GM19035 (cell line): Measurements from ENCODE around the gene SLC66A2.

Source experiments
- ATAC-seq: cut with Tn5 transposase; IDR thresholded peaks from one replicate; pipeline ENCODE4 v1.9.1; 2021; ENCODE audit not compliant: unreplicated experiment

SLC66A2 gene

DNA sequence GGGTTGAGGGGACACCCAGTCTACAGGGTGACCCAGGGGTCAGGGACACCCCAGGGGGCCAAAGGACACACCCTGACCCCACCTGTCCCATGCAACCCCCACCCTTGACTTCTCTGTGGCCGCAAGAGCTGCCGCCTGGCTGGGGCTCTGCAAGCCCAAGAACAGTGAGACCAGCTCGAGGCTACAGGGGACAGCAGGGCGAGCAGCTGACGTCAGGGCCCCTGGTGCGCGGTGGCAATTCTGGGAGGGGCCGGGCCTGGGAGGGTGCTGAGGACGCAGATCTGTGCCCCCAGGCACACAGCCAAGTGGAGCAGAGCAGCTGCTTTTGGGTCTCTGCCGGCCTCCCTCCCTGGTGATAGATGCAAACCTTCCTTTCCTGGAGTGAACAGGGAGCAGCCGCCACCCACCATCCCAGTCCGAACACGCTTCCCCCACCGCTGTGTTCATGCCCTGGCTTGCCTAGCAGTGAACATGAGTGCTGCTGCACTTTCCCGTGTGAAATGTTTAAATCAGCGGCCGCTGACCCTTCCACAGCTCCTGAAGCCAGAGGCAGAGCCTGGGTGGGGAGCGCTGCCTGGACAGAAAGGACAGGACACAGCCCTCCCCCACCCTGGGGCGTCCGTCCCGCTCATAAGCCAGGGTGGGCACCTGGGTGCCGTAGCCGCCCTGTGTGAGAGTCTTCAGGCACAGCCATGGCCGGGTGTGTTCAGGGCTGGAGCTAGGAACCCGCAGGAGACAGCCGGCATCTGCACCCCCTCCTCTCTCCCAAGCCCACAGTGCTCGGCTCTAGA is 46.9 kb downstream of the SLC66A2 start:
- no peak for ATAC-seq

DNA sequence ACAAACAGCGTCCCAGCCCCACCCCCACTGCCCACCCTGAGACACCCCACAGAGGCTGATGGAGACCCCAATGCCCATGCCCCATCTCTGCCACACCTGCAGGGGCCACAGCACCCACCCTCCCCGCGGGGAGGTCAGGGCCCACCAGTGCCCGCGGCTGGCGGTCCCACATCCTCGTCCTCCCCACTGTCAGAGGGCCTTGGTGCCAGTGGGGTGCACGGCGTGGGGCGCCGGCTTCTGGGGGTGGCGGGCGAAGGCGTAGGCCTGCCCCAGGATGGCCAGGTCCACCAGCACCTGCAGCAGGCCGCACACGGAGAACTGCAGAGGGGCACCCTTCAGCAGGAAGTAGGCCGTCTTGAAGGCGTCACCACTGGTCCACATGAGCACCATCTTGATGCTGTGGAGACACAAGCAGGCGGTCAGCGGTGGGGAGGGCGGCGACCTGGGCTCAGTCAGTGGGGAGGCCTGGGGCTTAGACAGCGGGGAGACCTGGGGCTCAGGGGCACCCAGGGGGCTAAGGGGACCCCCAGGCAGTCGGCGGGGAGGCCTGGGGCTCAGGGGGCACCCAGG is 47.6 kb downstream of the SLC66A2 start:
- no peak for ATAC-seq

DNA sequence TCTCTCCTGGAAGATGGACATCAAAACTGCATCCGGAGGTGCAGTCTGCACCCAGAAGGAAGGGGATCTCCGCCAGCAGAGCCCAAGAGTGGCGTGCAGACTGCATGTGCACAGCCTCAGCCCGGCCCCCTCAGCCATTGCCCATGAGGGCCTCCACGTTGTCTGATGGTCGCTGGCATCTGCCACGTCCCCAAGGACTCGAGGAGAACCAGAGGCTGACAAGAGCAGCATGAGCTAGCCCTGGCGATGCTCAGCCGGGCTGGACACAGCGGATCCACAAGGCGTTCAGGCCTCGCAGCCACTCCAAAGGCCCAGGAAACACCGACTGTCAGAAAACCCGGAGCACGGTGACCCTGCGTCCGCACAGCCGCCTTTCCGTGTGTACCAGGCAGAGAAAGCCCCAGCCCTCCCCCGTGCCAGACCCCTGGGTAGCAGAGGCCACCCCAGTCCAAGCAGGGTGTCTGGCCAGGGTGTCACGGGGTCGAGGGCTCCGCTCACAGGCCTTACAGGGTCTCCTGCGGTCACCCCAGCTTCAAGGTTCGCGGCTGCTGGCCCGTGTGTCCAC is 48.3 kb downstream of the SLC66A2 start:
- ATAC-seq: no peak

DNA sequence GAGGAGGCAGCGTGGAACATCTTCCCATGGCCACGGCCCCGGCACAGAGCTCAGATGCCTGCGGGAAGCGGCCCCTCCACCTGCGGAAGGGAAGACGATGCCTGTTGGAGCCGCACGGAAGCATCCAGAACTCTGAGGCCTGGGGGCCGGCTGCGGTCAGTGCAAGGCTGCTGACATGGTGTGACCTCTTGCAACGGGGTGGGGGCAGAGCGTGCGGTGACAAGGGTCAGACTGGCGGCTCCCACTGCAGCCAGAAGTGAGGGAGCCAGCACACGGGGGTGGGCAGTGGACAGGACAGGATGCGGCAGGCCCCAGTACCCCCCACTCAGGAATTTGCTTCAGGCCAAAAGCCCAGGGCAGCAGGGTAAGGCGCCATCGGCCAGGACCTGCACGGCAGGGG is 48.8 kb downstream of the SLC66A2 start:
- no peak for ATAC-seq

DNA sequence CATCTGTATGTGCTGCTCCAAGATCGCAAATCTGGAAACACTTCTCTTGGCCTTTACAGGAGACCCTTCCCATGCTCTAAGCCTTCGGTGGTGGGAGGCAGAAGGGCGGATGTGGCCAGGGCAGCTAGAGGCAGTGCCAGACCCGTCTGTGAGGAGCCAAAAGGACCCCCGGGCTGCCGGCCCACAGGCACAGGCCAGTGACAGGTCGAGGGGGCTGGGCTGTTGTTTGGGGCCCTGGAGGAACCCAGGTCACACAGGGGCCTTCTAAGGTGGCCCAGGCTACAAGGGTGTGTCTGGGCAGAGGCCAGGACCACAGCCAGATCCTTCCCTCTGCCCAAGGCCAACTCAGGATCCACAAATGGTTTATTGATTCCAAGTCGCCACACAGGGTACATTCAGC is 49.4 kb downstream of the SLC66A2 start:
- ATAC-seq: no peak

DNA sequence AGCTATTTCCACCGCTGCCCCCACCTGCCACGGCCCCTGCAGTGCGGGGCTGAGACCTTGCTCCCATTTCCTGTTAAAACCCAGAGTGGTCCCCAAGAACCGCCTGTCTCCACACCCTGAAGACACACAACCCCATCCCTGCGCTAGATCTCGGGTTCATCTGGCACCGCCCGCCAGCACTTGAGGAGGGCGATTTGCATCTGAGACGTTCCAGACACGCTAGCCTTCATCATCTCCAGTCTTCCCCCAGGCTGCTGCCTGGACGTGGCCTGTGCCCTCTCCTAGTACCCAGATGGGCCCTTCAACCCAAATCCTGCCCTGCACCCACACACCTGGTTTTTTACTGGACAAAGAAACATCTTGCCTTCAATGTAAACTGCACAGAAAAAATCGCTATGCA is 49.8 kb downstream of the SLC66A2 start:
- ATAC-seq: no peak

DNA sequence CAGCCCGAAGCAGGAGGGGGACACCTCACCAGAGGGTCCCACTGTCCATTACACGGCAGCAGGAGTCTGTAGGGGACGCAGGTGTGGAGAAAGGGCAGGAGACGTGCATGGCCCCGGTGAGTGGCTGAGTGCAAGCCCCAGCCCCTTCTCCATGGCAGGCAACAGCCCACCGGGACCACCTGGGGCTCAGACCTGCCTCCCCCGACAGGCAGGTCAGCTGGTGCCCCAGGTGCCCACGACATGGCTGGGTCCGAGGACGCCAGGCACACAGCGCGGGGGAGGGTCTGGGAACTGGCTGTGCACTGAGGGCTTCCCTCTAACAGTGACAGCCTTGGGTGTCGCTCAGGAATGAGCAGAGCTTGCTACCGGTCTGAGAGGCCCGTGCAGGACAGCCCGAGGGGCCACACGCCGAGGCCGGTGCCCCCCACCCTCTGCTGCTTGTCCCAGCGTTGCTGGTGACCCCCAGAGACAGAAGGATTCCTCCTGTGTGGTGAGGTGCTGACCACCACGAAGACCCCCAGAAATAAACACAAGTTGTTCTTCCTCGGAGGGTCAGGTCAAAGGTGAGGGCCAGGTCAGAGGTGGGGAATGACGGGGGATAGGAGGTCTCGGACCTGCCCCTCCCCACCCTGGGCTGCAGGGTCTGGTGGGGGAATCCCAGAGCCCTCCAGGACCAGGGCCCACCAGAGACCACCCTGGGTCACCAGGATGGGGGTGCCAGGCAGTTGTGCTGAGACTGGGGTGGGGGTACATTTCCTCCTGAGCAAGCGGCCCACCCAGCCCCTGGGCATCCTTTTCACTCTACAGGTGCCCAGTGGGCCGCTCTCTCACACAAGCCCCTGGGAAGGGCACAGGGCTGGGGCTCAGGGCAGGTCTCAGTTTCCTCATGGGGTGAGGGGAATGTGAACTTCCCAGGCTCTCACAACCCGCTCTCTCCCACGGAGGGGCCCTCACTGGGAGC is 50.6 kb downstream of the SLC66A2 start:
- ATAC-seq: no peak

DNA sequence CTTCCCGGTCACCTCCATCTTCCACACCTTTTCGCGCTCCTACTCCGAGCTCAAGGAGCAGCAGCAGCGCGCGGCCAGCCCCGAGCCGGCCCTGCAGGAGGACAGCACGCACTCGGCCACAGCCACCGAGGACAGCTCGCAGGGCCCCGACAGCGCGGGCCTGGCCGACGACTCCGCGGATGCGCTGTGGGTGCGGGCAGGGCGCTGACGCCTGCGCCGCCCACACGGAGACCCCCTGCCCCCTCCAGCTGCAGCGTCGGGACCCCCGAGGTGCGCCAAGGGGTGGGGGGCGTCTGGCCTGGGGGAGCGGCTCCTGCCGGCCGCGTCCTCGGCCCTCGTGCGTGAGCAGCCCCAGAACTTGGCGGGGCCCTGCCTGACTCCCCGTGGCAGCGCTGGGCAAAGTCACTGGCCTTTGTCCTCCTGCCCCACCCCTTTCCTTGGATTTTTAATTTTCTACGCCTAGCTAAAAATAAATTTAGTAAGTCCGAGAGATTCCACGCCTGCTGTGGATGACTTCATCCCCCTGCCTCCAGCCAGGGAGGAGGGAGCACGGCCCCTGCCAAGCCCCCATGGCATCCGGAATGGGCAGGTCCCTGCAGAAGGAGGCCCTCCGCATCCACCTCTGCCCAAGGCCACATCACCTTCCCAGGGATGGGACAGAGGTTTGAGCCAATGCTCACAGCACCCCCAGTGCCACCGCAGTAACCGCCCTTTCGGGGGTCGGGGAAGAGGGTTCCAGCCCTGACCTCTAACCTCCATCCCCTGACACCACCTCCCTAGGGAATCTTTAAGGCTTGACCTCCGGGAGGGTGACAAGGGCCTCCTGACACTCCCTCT is 51.6 kb downstream of the SLC66A2 start:
- no peak for ATAC-seq

DNA sequence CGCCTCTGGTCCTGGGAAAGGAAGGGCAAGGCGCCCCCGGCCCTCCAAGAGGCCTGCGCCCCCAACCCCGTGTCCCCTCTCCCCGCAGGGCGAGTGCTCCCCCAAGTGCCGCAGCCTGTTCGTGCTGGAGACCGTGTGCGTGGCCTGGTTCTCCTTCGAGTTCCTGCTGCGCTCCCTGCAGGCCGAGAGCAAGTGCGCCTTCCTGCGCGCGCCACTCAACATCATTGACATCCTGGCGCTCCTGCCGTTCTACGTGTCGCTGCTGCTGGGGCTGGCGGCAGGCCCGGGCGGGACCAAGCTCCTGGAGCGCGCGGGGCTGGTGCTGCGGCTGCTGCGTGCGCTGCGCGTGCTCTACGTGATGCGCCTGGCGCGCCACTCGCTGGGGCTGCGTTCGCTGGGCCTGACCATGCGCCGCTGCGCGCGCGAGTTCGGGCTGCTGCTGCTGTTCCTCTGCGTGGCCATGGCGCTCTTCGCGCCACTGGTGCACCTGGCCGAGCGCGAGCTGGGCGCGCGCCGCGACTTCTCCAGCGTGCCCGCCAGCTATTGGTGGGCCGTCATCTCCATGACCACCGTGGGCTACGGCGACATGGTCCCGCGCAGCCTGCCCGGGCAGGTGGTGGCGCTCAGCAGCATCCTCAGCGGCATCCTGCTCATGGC is 52.4 kb downstream of the SLC66A2 start:
- ATAC-seq: no peak

DNA sequence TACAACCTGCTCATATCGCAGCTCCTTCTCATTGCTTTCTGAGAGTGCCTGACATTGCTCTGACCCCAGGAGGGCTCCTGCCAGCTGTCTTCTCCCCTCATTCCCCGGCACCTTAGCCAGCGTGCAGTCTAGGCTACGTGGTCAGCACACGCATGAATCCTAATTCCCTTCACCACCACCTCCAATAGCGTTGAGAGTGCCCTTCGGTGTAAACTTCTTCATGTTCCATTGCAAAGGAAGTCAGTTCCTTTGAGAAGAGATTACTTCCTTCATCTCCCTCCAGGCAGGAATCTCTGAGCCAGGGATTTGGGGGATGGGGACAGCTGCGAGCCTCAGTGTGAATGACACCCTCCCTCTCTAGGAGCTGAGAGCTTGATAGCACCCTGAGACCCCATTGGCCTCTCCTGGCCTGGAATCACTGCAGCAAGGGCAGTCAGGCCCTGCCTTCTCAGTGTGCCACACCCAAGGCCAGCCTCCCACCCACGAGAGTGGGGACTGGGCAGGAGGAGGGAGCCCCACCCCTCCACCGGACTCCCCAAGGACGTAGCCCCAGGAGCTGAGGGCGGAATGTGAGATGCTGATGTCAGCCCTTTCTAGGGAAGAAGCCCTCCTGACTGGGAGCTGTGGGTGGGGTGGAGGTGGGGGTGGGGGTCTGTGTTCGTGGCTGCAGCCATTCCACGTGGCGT is 53.4 kb downstream of the SLC66A2 start:
- no peak for ATAC-seq

DNA sequence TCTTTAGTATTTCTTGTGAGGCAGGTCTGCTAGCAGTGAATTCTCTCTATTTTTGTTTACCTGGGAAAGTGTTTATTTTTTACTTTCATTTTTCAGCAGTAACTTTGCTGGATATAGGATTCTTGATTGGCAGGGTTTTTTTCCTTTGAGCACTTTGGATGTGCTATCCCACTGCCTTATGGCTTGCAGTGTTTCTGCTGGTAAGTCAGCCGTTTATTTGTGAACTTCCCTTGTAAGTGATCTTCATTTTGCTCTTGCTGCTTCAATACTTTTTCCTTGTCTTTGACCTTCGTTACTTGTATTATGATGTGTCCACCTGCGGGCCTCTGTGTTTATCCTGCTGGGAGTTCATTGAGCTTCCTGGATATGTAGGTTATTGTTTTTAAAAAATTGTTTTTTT is 54.7 kb downstream of the SLC66A2 start:
- no peak for ATAC-seq

DNA sequence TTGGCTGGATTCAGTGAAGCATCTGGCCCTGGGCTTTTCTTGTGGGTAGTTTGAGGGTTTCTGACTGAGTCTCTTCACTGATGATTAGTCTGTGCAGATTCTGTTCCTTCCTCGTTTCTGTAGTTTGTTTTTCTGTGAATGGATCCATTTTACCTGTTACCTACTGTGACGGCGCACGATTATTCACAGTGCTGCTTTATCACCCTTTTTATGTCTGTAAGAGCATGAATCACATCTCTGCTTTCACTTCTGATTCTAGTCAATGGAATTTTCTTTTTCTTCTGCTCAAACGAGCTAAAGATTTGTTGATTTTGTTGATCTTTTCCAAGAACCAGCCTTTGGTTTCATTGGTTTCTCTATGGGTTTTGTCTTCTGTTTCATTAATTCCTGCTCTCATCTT is 60.8 kb downstream of the SLC66A2 start:
- no peak for ATAC-seq

DNA sequence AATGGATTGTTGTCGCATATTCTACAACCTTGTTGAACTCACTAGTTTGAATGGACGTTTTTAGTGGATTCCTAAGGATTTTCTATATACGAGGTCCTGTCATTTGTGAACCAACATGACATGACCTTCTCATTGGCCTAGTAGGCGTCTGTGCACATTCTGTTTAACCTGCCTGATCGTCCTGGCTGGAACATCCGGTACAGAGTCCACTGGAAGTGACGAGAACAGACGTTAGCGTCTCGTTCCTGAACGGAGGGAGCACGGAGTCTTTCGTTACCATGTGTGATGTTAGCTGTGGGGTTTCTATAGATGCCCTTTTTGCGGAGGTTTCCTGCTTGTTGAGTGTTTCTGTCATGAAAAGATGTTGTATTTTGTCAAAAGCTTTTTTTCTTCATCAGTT is 61.9 kb downstream of the SLC66A2 start:
- no peak for ATAC-seq

DNA sequence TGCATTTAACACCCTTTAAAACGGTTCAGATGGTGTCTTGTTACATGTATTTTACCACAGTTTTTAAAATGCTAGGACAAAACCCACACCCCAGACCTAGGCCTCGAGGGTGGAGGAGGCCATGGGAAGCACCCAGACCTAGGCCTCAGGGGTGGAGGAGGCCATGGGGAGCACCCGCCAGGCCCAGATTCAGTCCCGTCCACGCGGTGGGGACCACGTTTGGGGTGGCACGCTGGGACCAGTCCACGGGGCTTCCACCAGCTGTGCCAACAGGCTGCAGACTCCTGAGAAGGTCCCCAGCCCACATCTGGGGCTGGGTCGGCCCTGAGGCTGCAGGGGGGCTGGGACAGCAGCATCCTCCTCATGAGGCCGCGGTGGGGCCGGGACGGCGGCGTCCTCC is 63.4 kb downstream of the SLC66A2 start:
- ATAC-seq: no peak

DNA sequence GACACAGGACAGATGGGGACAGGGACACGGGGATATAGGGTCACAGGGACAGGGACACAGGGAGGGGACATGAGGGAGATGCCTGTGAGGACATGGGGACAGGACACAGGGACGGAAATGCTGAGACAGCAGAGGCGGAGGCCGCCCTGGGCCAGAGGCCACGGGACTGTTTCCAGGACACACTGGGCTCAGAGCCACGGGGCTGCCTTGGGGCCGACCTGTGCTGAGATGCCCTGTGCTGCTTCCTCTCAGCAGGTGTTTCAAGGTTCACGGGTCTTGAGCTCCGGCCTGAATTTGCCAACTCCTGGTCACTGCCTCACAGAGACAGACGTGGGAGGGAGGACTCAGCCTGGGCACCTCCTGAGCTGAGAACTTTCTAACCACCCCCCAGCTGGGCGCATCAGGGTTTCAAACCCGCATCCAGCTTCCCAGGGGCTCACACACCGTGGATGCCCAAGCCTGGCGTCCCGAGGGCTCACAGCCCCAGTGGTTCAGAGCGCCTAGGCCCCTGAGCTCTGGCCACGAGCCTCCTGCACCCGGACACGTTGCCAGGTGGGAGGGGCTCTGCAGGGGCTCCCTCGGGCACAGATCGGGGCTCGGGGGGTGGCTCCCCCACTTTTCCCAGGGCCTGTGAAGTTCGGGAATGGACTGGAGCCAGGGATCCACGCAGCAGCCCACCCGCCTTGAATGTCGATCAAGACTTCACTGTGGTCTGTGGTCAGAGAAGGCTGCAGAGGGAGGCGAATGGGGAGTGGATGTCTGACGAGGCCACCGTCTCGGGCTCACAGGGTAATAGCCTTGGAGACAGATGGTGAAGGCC is 64.1 kb downstream of the SLC66A2 start:
- no peak for ATAC-seq

DNA sequence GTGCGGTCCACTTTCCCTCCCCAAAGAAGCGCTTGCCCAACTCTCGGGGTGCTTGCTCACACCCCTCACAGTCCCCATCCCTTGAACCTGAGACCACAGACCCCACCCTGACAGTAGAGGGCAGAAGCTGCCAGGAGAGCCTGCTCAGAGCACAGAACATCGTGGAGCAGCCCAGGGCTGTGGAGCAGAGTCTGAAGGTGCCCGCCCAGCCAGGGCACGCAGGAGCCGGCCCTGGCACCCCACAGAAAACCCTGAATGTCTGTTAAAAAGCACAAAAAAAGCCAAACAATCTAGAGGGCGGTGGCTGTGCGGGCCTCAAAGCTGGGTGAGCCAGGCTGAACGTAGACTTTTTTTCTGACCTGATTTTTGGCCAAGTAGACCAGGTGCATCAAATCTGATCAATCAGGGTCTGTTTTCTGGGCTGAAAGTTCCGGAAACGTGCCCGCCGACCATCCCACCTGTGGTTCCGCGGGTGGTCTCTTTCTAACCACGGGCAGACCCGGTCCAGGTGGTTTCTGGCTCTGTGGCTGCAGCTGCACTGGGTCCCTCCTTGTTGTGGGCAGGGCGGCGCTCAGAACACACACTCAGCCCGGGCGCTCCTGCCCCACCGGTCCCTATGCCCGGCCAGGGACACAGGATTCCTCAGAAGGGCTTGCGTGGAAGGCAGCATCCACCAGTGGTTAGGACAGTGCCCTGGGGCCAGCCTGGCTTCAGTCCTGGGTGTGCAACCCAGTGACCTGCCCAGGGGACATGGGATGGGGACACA is 66.3 kb downstream of the SLC66A2 start:
- no peak for ATAC-seq

DNA sequence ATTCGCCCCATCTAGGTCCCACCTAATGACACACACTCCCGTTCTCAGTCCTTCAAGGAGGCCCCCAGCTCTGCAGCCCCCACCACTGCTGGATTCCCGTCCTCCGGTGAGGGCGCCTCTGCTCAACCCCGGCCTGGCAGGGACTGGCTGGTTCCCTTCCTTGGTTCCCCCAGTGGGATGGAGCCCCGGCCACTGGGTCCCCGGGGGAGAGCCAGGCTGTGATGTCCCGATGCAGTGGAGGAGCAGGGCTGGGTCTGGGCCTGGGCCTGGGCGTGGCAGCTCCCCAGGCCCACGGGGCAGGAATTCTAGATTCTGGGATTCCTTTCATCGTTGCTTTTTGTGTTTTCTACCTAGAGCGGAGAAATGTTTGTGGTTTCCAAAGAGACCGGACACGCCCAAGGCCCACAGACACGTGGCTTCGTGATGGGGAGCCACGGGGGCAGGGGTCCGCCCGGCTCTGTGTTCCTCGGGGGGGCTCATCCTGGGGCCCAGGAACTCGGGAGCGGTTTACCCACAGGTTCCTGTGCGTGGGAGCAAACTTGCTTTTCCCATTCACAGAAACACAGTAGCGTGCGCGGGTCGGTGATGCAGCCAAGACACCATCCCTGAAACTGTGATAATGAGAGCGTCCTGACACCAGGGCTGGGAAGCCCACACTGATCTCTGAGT is 67.0 kb downstream of the SLC66A2 start:
- ATAC-seq: no peak
